H9 (cell line): ENCODE results near the gene FAM13A. TPM values are rescaled to one million over a fixed set of nuclear protein-coding genes. Genes with fewer than 3 reads are reported as not detected.

Source experiments
- DNase-seq: peaks from one replicate; pipeline ENCODE4 v3.0.0-alpha.2; 2017
- H2AFZ ChIP-seq: one replicate; pipeline ENCODE4 v1.6.1; 2013; ENCODE audit warnings: mild to moderate bottlenecking, low read length, control low read depth, moderate library complexity
- H2AK5ac ChIP-seq: 2 replicates; pipeline ENCODE4 v1.6.1; 2013; ENCODE audit warnings: low read length, control low read depth, mixed read lengths; ENCODE audit not compliant: insufficient read length
- H2BK120ac ChIP-seq: one replicate; pipeline ENCODE4 v1.6.1; 2013; ENCODE audit warnings: low read depth, mild to moderate bottlenecking, low read length, control low read depth, inconsistent platforms; ENCODE audit not compliant: poor library complexity, severe bottlenecking
- H2BK12ac ChIP-seq: 2 replicates; pipeline ENCODE4 v1.6.1; 2013; ENCODE audit warnings: low read length, control low read depth, mixed read lengths, low read depth; ENCODE audit not compliant: insufficient read length
- H2BK15ac ChIP-seq: 2 replicates; pipeline ENCODE4 v1.6.1; 2013; ENCODE audit warnings: low read depth, low read length, control low read depth
- H2BK20ac ChIP-seq: one replicate; pipeline ENCODE4 v1.6.1; 2013; ENCODE audit warnings: low read depth, mild to moderate bottlenecking, low read length, control low read depth, inconsistent platforms; ENCODE audit not compliant: poor library complexity, severe bottlenecking
- H2BK5ac ChIP-seq: 2 replicates; pipeline ENCODE4 v1.6.1; 2013; ENCODE audit warnings: low read length, control low read depth, mixed read lengths; ENCODE audit not compliant: insufficient read length
- H3K14ac ChIP-seq: 2 replicates; pipeline ENCODE4 v1.6.1; 2013; ENCODE audit warnings: low read length, control low read depth; ENCODE audit not compliant: insufficient read depth
- H3K18ac ChIP-seq: 2 replicates; pipeline ENCODE4 v1.6.1; 2013; ENCODE audit warnings: low read depth, mild to moderate bottlenecking, mixed read lengths, low read length, control low read depth; ENCODE audit not compliant: insufficient read length
- H3K23ac ChIP-seq: 2 replicates; pipeline ENCODE4 v1.6.1; 2013; ENCODE audit warnings: low read length, control low read depth, mixed read lengths, low read depth; ENCODE audit not compliant: insufficient read length
- H3K23me2 ChIP-seq: 2 replicates; pipeline ENCODE4 v1.6.1; 2013; ENCODE audit warnings: low read depth, mild to moderate bottlenecking, mixed read lengths, low read length, control low read depth; ENCODE audit not compliant: insufficient read length, poor library complexity, severe bottlenecking
- H3K27ac ChIP-seq: 2 replicates; pipeline ENCODE4 v1.5.1; 2013; ENCODE audit warnings: low read length, control low read depth, mixed read lengths, low read depth; ENCODE audit not compliant: insufficient read length
- H3K27me3 ChIP-seq: 2 replicates; pipeline ENCODE4 v1.6.1; 2013; ENCODE audit warnings: low read length, control low read depth, inconsistent platforms; ENCODE audit not compliant: insufficient read depth
- H3K4ac ChIP-seq: 2 replicates; pipeline ENCODE4 v1.6.1; 2013; ENCODE audit warnings: low read depth, mild to moderate bottlenecking, control low read depth, inconsistent platforms, low read length, moderate library complexity
- H3K4me1 ChIP-seq: 2 replicates; pipeline ENCODE4 v1.6.1; 2013; ENCODE audit warnings: low read length, control low read depth, inconsistent platforms; ENCODE audit not compliant: insufficient read depth
- H3K4me2 ChIP-seq: 2 replicates; pipeline ENCODE4 v1.6.1; 2013; ENCODE audit warnings: low read length, control low read depth, mixed read lengths; ENCODE audit not compliant: insufficient read length, insufficient read depth
- H3K56ac ChIP-seq: 2 replicates; pipeline ENCODE4 v1.6.1; 2013; ENCODE audit warnings: low read depth, mild to moderate bottlenecking, mixed read lengths, low read length, control low read depth; ENCODE audit not compliant: insufficient read length
- H3K79me1 ChIP-seq: 2 replicates; pipeline ENCODE4 v1.6.1; 2013; ENCODE audit warnings: low read depth, mild to moderate bottlenecking, moderate library complexity, low read length, control low read depth, inconsistent platforms; ENCODE audit not compliant: insufficient read depth, poor library complexity, severe bottlenecking
- H3K79me2 ChIP-seq: 2 replicates; pipeline ENCODE4 v1.6.1; 2013; ENCODE audit warnings: low read length, control low read depth, inconsistent platforms; ENCODE audit not compliant: insufficient read depth
- H3K9ac ChIP-seq: 2 replicates; pipeline ENCODE4 v1.6.1; 2013; ENCODE audit warnings: low read length, control low read depth, mixed read lengths; ENCODE audit not compliant: insufficient read length; ENCODE audit errors: extremely low read depth
- H3K9me3 ChIP-seq: one replicate; pipeline ENCODE4 v1.6.1; 2013; ENCODE audit warnings: low read depth, low read length, inconsistent platforms; ENCODE audit not compliant: control insufficient read depth
- H3T11ph ChIP-seq: one replicate; pipeline ENCODE4 v1.6.1; 2013; ENCODE audit warnings: mild to moderate bottlenecking, low read length, control low read depth, inconsistent platforms
- H4K20me1 ChIP-seq: one replicate; pipeline ENCODE4 v1.6.1; 2013; ENCODE audit not compliant: control insufficient read depth, insufficient read length, insufficient read depth
- H4K5ac ChIP-seq: 2 replicates; pipeline ENCODE4 v1.6.1; 2013; ENCODE audit warnings: low read depth, mild to moderate bottlenecking, mixed read lengths, low read length, control low read depth; ENCODE audit not compliant: insufficient read length
- H4K8ac ChIP-seq: replicated peaks from 2 replicates; pipeline ENCODE4 v1.6.1; 2013; ENCODE audit warnings: low read length, control low read depth, mixed read lengths, low read depth; ENCODE audit not compliant: insufficient read length
- H4K91ac ChIP-seq: 2 replicates; pipeline ENCODE4 v1.6.1; 2013; ENCODE audit warnings: low read depth, mild to moderate bottlenecking, moderate library complexity, mixed read lengths, low read length, control low read depth; ENCODE audit not compliant: insufficient read length
- H3K27ac Mint-ChIP-seq, 3 experiments: 2 replicates in 2 of 3; 3 replicates in 1 of 3; pipeline ENCODE4 v1.8.0; 2020 to 2021; ENCODE audit warnings: mixed read lengths in 3 of 3, mild to moderate bottlenecking in 1 of 3, moderate library complexity in 1 of 3
- H3K27me3 Mint-ChIP-seq: 2 replicates; pipeline ENCODE4 v1.8.0; 2021; ENCODE audit warnings: low read depth, mild to moderate bottlenecking, moderate library complexity, mixed read lengths
- H3K36me3 Mint-ChIP-seq, 3 experiments: 2 replicates in 2 of 3; 3 replicates in 1 of 3; pipeline ENCODE4 v1.8.0; 2020 to 2021; ENCODE audit warnings: low read depth in 3 of 3, mixed read lengths in 3 of 3; ENCODE audit not compliant: insufficient read depth in 1 of 3
- H3K4me1 Mint-ChIP-seq, 2 experiments: 2 replicates each; pipeline ENCODE4 v1.8.0; 2020; ENCODE audit warnings: mixed read lengths in 2 of 2
- H3K4me3 Mint-ChIP-seq, 2 experiments: 2 replicates in 1 of 2; 3 replicates in 1 of 2; pipeline ENCODE4 v1.8.0; 2020 to 2021; ENCODE audit warnings: mild to moderate bottlenecking in 2 of 2, mixed read lengths in 2 of 2, moderate library complexity in 1 of 2
- H3K9me3 Mint-ChIP-seq, 2 experiments: 2 replicates in 1 of 2; 3 replicates in 1 of 2; pipeline ENCODE4 v1.8.0; 2020; ENCODE audit warnings: mild to moderate bottlenecking in 2 of 2, mixed read lengths in 2 of 2, moderate library complexity in 1 of 2
- CTCF ChIP-seq: fragments of 200-600 bp; sonication (generic); conservative IDR thresholded peaks from 3 replicates; pipeline ENCODE4 v1.8.0; 2021; ENCODE audit warnings: antibody characterized with exemption, mild to moderate bottlenecking
- WGBS: extraction: QIAGEN DNeasy Blood & Tissue Kit; methylation state at CpG from one replicate; pipeline ENCODE4 v1.1.7; 2013; ENCODE audit warnings: missing lambda C conversion rate, low lambda C conversion rate, mixed read lengths; ENCODE audit not compliant: insufficient read length; ENCODE audit errors: extremely low coverage; 5-methylcytosine and 5-hydroxymethylcytosine counted together
- total RNA-seq: library from RNA; stranded (reverse); gene quantifications from 2 replicates; pipeline ENCODE4 v1.2.1, GENCODE V29; 2021

FAM13A gene
- total RNA-seq, 1 experiment from 2014 or later = 12.7 TPM

- Histone ChIP-seq H3K14ac (no peak overlapping the region), H3K79me1 (no peaks in the 10 kb centered on the region), H2BK20ac (no peak overlapping the region), H3K23me2 (no peaks in the 10 kb centered on the region), H4K5ac (no peak overlapping the region), H3K23ac (no peak overlapping the region), H4K8ac (no peak overlapping the region), H4K91ac (no peak overlapping the region), H3K4me2 (no peak overlapping the region), H2BK120ac (no peak overlapping the region), H3K4me1 (peaks cover 2% of the 10 kb centered on the region; the same call in 1 of the 2 replicates), H2AK5ac (no peak overlapping the region), H3K56ac (no peak overlapping the region), H3K9me3 (no peaks in the 10 kb centered on the region), H2BK15ac (no peak overlapping the region), H2BK12ac (no peak overlapping the region), H2BK5ac (no peak overlapping the region), H3K4ac (no peak overlapping the region), H2AFZ (no peak overlapping the region), H3K79me2 (no peaks in the 10 kb centered on the region), H3K27ac (no peak overlapping the region), H3K18ac (no peak overlapping the region), H4K20me1 (no peaks in the 10 kb centered on the region), H3K9ac (no peak overlapping the region), H3K27me3 (no peaks in the 10 kb centered on the region), H3T11ph (no peak overlapping the region)
- no peak for DNase-seq
- Mint-ChIP-seq H3K27me3 (no peaks in the 10 kb centered on the region), H3K36me3 (peaks cover 0 to 4% (median 0%) of the 10 kb centered on the region in 3 experiments; a peak in 1 of 7 replicates), H3K27ac (peak overlapping the region in 2 of 3 experiments; percentile 64 to 79; a peak in 2 of 7 replicates), H3K9me3 (no peaks in the 10 kb centered on the region), H3K4me1 (peaks cover 24 to 28% of the 10 kb centered on the region in 2 experiments), H3K4me3 (no peak overlapping the region)
- WGBS = no CpG with 5 or more reads among the region's 5 CpGs
- no peak for TF ChIP-seq CTCF
Observed at GRCh38 chr4:88756149-88756548, 300.8 kb downstream of the FAM13A start.
